GM23338 (cell line): ENCODE results near the gene MYCN. TPM values are rescaled to one million over a fixed set of nuclear protein-coding genes. Genes with fewer than 3 reads are reported as not detected.

Source experiments
- ATAC-seq: fragments of 200-7000 bp; cut with Tn5 transposase; 3 replicates; pipeline ENCODE4 v1.9.1; 2020
- DNase-seq: peaks from one replicate; pipeline ENCODE4 v3.0.0-alpha.2; 2015; ENCODE audit warnings: low spot score
- H2AFZ ChIP-seq: fragments of 200-600 bp; sonication (generic); 2 replicates; pipeline ENCODE4 v1.8.0; 2016; ENCODE audit warnings: antibody characterized with exemption, mild to moderate bottlenecking, moderate library complexity
- H3F3A ChIP-seq: fragments of 200-600 bp; sonication (generic); replicated peaks from 2 replicates; pipeline ENCODE4 v1.8.0; 2017; ENCODE audit warnings: antibody characterized with exemption, mixed run types, low read depth
- H3K27ac ChIP-seq: fragments of 200-600 bp; sonication (generic); 2 replicates; pipeline ENCODE4 v1.6.1; 2016; ENCODE audit warnings: low read depth
- H3K27me3 ChIP-seq: fragments of 200-600 bp; sonication (generic); 2 replicates; pipeline ENCODE4 v1.8.0; 2016; ENCODE audit warnings: mild to moderate bottlenecking, mixed run types, moderate library complexity; ENCODE audit not compliant: insufficient read depth
- H3K36me3 ChIP-seq: fragments of 200-600 bp; sonication (generic); 2 replicates; pipeline ENCODE4 v1.8.0; 2016; ENCODE audit warnings: mild to moderate bottlenecking; ENCODE audit not compliant: insufficient read depth
- H3K4me1 ChIP-seq: fragments of 200-600 bp; sonication (generic); 2 replicates; pipeline ENCODE4 v1.8.0; 2016; ENCODE audit warnings: mild to moderate bottlenecking, moderate library complexity; ENCODE audit not compliant: insufficient read depth
- H3K4me2 ChIP-seq: fragments of 200-600 bp; sonication (generic); 2 replicates; pipeline ENCODE4 v1.7.1; 2017; ENCODE audit warnings: mixed run types
- H3K4me3 ChIP-seq: fragments of 200-600 bp; sonication (generic); 2 replicates; pipeline ENCODE4 v1.6.1; 2016; ENCODE audit warnings: mixed run types
- H3K79me2 ChIP-seq: fragments of 200-600 bp; sonication (generic); replicated peaks from 2 replicates; pipeline ENCODE4 v1.8.0; 2017; ENCODE audit warnings: mild to moderate bottlenecking; ENCODE audit not compliant: insufficient read depth
- H3K9me2 ChIP-seq: fragments of 200-600 bp; sonication (generic); 2 replicates; pipeline ENCODE4 v1.8.0; 2017; ENCODE audit not compliant: insufficient read depth
- H4K20me1 ChIP-seq: fragments of 200-600 bp; sonication (generic); replicated peaks from 2 replicates; pipeline ENCODE4 v1.8.0; 2017; ENCODE audit warnings: mild to moderate bottlenecking; ENCODE audit not compliant: insufficient read depth
- H3K27ac Mint-ChIP-seq: 2 replicates; pipeline ENCODE4 v1.8.0; 2020; ENCODE audit warnings: inconsistent platforms, mild to moderate bottlenecking, moderate library complexity, mixed read lengths
- H3K27me3 Mint-ChIP-seq: 3 replicates; pipeline ENCODE4 v1.8.0; 2022; ENCODE audit warnings: low read depth, mild to moderate bottlenecking, moderate library complexity, mixed read lengths, inconsistent platforms; ENCODE audit not compliant: insufficient read depth, poor library complexity
- H3K36me3 Mint-ChIP-seq: 3 replicates; pipeline ENCODE4 v1.8.0; 2021; ENCODE audit warnings: low read depth, mild to moderate bottlenecking, inconsistent platforms, moderate library complexity, mixed read lengths
- H3K4me1 Mint-ChIP-seq: 3 replicates; pipeline ENCODE4 v1.8.0; 2020; ENCODE audit warnings: mild to moderate bottlenecking, inconsistent platforms, mixed read lengths
- H3K4me3 Mint-ChIP-seq: 3 replicates; pipeline ENCODE4 v1.8.0; 2021; ENCODE audit warnings: moderate library complexity, mild to moderate bottlenecking, inconsistent platforms, mixed read lengths
- H3K9me3 Mint-ChIP-seq: 3 replicates; pipeline ENCODE4 v1.8.0; 2020; ENCODE audit warnings: moderate library complexity, mild to moderate bottlenecking, inconsistent platforms, mixed read lengths
- CREB1 ChIP-seq: fragments of 250-450 bp; sonication (Bioruptor Pico); IDR thresholded peaks from 2 replicates; pipeline ENCODE4 v1.5.0; 2020; ENCODE audit warnings: low read depth, mild to moderate bottlenecking, moderate library complexity
- CTCF ChIP-seq, 2 experiments: fragments of 200-600 bp in 1 of 2; sonication (generic) in 1 of 2; conservative IDR thresholded peaks; 2 replicates each; pipeline versions ENCODE4 v1.5.1 to v1.6.1; 2016 to 2017; ENCODE audit warnings: antibody characterized with exemption in 2 of 2, low read depth in 2 of 2, mild to moderate bottlenecking in 2 of 2, moderate library complexity in 1 of 2
- EZH2 ChIP-seq: fragments of 200-600 bp; sonication (generic); IDR thresholded peaks from one replicate; pipeline ENCODE4 v1.8.0; 2017; ENCODE audit warnings: antibody characterized with exemption, mild to moderate bottlenecking, low read depth; ENCODE audit not compliant: unreplicated experiment
- EZH2phosphoT487 ChIP-seq: fragments of 200-600 bp; sonication (generic); IDR thresholded peaks from one replicate; pipeline ENCODE4 v1.8.1; 2018; ENCODE audit warnings: antibody characterized with exemption; ENCODE audit not compliant: unreplicated experiment
- JUNB ChIP-seq: IDR thresholded peaks from one replicate; pipeline ENCODE4 v1.6.1; 2016; ENCODE audit warnings: antibody characterized with exemption; ENCODE audit not compliant: unreplicated experiment
- NANOG ChIP-seq: IDR thresholded peaks from 2 replicates; pipeline ENCODE4 v1.6.1; 2016; ENCODE audit warnings: antibody characterized with exemption, borderline replicate concordance
- POLR2AphosphoS5 ChIP-seq: IDR thresholded peaks from 2 replicates; pipeline ENCODE4 v1.6.1; 2016; ENCODE audit warnings: antibody characterized with exemption, low read depth
- STAT1 ChIP-seq: IDR thresholded peaks from one replicate; pipeline ENCODE4 v1.6.1; 2016; ENCODE audit warnings: antibody characterized with exemption; ENCODE audit not compliant: unreplicated experiment
- ZNF114 ChIP-seq: fragments of 250-450 bp; sonication (Bioruptor Pico); IDR thresholded peaks from 2 replicates; pipeline ENCODE4 v1.5.0; 2020; ENCODE audit warnings: mild to moderate bottlenecking, moderate library complexity
- ZNF331 ChIP-seq: fragments of 250-450 bp; sonication (Bioruptor Pico); IDR thresholded peaks from 2 replicates; pipeline ENCODE4 v1.5.0; 2020; ENCODE audit warnings: low read depth, mild to moderate bottlenecking, moderate library complexity
- polyA plus RNA-seq: library from polyadenylated mRNA; unstranded; fragments of >200 nt; fragmentation: Nextera tagmentation; extraction: Ambion mirVana; gene quantifications from 2 replicates; pipeline ENCODE4 v1.2.1, GENCODE V29; 2016
- total RNA-seq: library from RNA; depleted of rRNA; stranded (reverse); fragments of >200 nt; shearing (Covaris generic); gene quantifications from 2 replicates; pipeline ENCODE4 v1.2.3, GENCODE V29; 2014
- TF ChIP-seq, protein P1 (sequence below): IDR thresholded peaks from 2 replicates; pipeline ENCODE4 v1.6.1; 2016; ENCODE audit warnings: antibody characterized with exemption
- TF ChIP-seq, protein P2 (sequence below): IDR thresholded peaks from one replicate; pipeline ENCODE4 v1.6.1; 2018; ENCODE audit warnings: antibody characterized with exemption; ENCODE audit not compliant: unreplicated experiment
- TF ChIP-seq, protein P3 (sequence below): fragments of 250-450 bp; sonication (Bioruptor Pico); IDR thresholded peaks from 2 replicates; pipeline ENCODE4 v1.5.0; 2020; ENCODE audit warnings: mild to moderate bottlenecking, moderate library complexity

Gene MYCN
- total and polyA plus RNA-seq, 2 experiments from 2014 or later: 50.8 to 145 TPM

- peak overlapping the region; percentile 69; the same call in 1 of the 2 replicates for H2AFZ ChIP-seq
- Mint-ChIP-seq H3K4me3 (no peak overlapping the region), H3K36me3 (peaks cover 8% of the 10 kb centered on the region; the same call in 2 of the 3 replicates), H3K4me1 (peaks cover 65% of the 10 kb centered on the region), H3K9me3 (peaks cover 8% of the 10 kb centered on the region; the same call in 2 of the 3 replicates), H3K27ac (peak overlapping the region; percentile 67; the same call in 1 of the 2 replicates), H3K27me3 (peaks cover 12% of the 10 kb centered on the region)
- H4K20me1 ChIP-seq: no peaks in the 10 kb centered on the region
- H3K36me3 ChIP-seq: no peaks in the 10 kb centered on the region
- peak overlapping the region; percentile 52 for H3K4me2 ChIP-seq
- ATAC-seq (no peak), DNase-seq (no peak)
- no peaks in the 10 kb centered on the region for H3K9me2 ChIP-seq
- H3K4me1 ChIP-seq: peaks cover 49% of the 10 kb centered on the region
- no peaks in the 10 kb centered on the region for H3K27me3 ChIP-seq
- no peaks in the 10 kb centered on the region for H3F3A ChIP-seq
- no peak overlapping the region for H3K4me3 ChIP-seq
- TF ChIP-seq EZH2 (no peak), POLR2AphosphoS5 (no peak), ZNF114 (CRISPR knock-in tag) (no peak), CTCF (conservative IDR thresholded peaks at IDR 0.05; ENCODE audit: low read depth in 2 of 2) (no peak), CREB1 (CRISPR knock-in tag) (no peak), STAT1 (no peak), ZNF331 (CRISPR knock-in tag) (no peak), JUNB (no peak), NANOG (no peak), EZH2phosphoT487 (no peak)
- TF ChIP-seq, protein P1, sequence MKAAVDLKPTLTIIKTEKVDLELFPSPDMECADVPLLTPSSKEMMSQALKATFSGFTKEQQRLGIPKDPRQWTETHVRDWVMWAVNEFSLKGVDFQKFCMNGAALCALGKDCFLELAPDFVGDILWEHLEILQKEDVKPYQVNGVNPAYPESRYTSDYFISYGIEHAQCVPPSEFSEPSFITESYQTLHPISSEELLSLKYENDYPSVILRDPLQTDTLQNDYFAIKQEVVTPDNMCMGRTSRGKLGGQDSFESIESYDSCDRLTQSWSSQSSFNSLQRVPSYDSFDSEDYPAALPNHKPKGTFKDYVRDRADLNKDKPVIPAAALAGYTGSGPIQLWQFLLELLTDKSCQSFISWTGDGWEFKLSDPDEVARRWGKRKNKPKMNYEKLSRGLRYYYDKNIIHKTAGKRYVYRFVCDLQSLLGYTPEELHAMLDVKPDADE: no peak
- TF ChIP-seq, protein P2, sequence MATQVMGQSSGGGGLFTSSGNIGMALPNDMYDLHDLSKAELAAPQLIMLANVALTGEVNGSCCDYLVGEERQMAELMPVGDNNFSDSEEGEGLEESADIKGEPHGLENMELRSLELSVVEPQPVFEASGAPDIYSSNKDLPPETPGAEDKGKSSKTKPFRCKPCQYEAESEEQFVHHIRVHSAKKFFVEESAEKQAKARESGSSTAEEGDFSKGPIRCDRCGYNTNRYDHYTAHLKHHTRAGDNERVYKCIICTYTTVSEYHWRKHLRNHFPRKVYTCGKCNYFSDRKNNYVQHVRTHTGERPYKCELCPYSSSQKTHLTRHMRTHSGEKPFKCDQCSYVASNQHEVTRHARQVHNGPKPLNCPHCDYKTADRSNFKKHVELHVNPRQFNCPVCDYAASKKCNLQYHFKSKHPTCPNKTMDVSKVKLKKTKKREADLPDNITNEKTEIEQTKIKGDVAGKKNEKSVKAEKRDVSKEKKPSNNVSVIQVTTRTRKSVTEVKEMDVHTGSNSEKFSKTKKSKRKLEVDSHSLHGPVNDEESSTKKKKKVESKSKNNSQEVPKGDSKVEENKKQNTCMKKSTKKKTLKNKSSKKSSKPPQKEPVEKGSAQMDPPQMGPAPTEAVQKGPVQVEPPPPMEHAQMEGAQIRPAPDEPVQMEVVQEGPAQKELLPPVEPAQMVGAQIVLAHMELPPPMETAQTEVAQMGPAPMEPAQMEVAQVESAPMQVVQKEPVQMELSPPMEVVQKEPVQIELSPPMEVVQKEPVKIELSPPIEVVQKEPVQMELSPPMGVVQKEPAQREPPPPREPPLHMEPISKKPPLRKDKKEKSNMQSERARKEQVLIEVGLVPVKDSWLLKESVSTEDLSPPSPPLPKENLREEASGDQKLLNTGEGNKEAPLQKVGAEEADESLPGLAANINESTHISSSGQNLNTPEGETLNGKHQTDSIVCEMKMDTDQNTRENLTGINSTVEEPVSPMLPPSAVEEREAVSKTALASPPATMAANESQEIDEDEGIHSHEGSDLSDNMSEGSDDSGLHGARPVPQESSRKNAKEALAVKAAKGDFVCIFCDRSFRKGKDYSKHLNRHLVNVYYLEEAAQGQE: no peak
- TF ChIP-seq, protein P3, sequence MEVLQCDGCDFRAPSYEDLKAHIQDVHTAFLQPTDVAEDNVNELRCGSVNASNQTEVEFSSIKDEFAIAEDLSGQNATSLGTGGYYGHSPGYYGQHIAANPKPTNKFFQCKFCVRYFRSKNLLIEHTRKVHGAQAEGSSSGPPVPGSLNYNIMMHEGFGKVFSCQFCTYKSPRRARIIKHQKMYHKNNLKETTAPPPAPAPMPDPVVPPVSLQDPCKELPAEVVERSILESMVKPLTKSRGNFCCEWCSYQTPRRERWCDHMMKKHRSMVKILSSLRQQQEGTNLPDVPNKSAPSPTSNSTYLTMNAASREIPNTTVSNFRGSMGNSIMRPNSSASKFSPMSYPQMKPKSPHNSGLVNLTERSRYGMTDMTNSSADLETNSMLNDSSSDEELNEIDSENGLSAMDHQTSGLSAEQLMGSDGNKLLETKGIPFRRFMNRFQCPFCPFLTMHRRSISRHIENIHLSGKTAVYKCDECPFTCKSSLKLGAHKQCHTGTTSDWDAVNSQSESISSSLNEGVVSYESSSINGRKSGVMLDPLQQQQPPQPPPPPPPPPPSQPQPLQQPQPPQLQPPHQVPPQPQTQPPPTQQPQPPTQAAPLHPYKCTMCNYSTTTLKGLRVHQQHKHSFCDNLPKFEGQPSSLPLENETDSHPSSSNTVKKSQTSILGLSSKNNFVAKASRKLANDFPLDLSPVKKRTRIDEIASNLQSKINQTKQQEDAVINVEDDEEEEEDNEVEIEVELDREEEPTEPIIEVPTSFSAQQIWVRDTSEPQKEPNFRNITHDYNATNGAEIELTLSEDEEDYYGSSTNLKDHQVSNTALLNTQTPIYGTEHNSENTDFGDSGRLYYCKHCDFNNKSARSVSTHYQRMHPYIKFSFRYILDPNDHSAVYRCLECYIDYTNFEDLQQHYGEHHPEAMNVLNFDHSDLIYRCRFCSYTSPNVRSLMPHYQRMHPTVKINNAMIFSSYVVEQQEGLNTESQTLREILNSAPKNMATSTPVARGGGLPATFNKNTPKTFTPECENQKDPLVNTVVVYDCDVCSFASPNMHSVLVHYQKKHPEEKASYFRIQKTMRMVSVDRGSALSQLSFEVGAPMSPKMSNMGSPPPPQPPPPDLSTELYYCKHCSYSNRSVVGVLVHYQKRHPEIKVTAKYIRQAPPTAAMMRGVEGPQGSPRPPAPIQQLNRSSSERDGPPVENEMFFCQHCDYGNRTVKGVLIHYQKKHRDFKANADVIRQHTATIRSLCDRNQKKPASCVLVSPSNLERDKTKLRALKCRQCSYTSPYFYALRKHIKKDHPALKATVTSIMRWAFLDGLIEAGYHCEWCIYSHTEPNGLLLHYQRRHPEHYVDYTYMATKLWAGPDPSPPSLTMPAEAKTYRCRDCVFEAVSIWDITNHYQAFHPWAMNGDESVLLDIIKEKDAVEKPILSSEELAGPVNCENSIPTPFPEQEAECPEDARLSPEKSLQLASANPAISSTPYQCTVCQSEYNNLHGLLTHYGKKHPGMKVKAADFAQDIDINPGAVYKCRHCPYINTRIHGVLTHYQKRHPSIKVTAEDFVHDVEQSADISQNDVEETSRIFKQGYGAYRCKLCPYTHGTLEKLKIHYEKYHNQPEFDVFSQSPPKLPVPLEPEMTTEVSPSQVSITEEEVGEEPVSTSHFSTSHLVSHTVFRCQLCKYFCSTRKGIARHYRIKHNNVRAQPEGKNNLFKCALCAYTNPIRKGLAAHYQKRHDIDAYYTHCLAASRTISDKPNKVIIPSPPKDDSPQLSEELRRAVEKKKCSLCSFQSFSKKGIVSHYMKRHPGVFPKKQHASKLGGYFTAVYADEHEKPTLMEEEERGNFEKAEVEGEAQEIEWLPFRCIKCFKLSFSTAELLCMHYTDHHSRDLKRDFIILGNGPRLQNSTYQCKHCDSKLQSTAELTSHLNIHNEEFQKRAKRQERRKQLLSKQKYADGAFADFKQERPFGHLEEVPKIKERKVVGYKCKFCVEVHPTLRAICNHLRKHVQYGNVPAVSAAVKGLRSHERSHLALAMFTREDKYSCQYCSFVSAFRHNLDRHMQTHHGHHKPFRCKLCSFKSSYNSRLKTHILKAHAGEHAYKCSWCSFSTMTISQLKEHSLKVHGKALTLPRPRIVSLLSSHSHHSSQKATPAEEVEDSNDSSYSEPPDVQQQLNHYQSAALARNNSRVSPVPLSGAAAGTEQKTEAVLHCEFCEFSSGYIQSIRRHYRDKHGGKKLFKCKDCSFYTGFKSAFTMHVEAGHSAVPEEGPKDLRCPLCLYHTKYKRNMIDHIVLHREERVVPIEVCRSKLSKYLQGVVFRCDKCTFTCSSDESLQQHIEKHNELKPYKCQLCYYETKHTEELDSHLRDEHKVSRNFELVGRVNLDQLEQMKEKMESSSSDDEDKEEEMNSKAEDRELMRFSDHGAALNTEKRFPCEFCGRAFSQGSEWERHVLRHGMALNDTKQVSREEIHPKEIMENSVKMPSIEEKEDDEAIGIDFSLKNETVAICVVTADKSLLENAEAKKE: no peak
- no peak overlapping the region for H3K27ac ChIP-seq
- H3K79me2 ChIP-seq: no peaks in the 10 kb centered on the region
Measured at GRCh38 chr2:15892151-15892880, 48.0 kb upstream of the MYCN start.
